Panc1 (cell line): ENCODE results near the gene CCDC80. TPM values are rescaled to one million over a fixed set of nuclear protein-coding genes. Genes with fewer than 3 reads are reported as not detected.

ENCODE experiments used
- ATAC-seq: fragments of 200-7000 bp; cut with Tn5 transposase; 2 replicates; pipeline ENCODE4 v1.9.1; 2020; ENCODE audit warnings: mild to moderate bottlenecking, moderate library complexity
- BruUV-seq: library from RNA; stranded (reverse); fragments of 400-500 nt; replicated peaks from 2 replicates; lab custom pipeline; 2021; lab: Mats Ljungman, UMichigan
- CTCF ChIA-PET: fragments of 300-600 bp; sonication (Branson Sonifier 250); formaldehyde crosslinking; loops from one replicate; lab custom pipeline; 2022; ENCODE audit warnings: antibody characterized with exemption; lab: Charles Lee
- POLR2A ChIA-PET: fragments of 300-600 bp; sonication (Branson Sonifier 250); formaldehyde crosslinking; loops from one replicate; lab custom pipeline; 2022; ENCODE audit warnings: antibody characterized with exemption; lab: Charles Lee
- DNase-seq: peaks from one replicate; pipeline ENCODE4 v3.0.0-alpha.2; 2010; ENCODE audit warnings: low read depth, low spot score
- H3K27ac ChIP-seq: 2 replicates; pipeline ENCODE4 v1.5.1; 2011; ENCODE audit warnings: mild to moderate bottlenecking, low read length, inconsistent platforms
- H3K27me3 ChIP-seq: fragments of 200-500 bp; sonication (Bioruptor generic); 2 replicates; pipeline ENCODE4 v1.6.0; 2014; ENCODE audit warnings: low read length, inconsistent platforms; ENCODE audit not compliant: control insufficient read depth, insufficient read depth
- H3K36me3 ChIP-seq: fragments of 200-500 bp; sonication (Bioruptor generic); 2 replicates; pipeline ENCODE4 v1.5.1; 2014; ENCODE audit warnings: inconsistent platforms, mild to moderate bottlenecking, low read length, moderate library complexity; ENCODE audit not compliant: control insufficient read depth, insufficient read depth
- H3K4me1 ChIP-seq: 2 replicates; pipeline ENCODE4 v1.5.1; 2011; ENCODE audit warnings: inconsistent platforms, mild to moderate bottlenecking, low read length, moderate library complexity; ENCODE audit not compliant: control insufficient read depth, insufficient read depth
- H3K4me3 ChIP-seq, 2 experiments: 2 replicates each; pipeline ENCODE4 v1.5.1; 2011 to 2012; ENCODE audit warnings: low read depth in 2 of 2, low read length in 2 of 2, mild to moderate bottlenecking in 2 of 2, inconsistent platforms in 1 of 2, moderate library complexity in 1 of 2
- H3K9me3 ChIP-seq: fragments of 200-500 bp; sonication (Bioruptor generic); 2 replicates; pipeline ENCODE4 v1.5.1; 2014; ENCODE audit warnings: low read depth, mild to moderate bottlenecking, inconsistent platforms, low read length, moderate library complexity; ENCODE audit not compliant: control insufficient read depth, insufficient read depth
- POLR2AphosphoS5 ChIP-seq: IDR thresholded peaks from 2 replicates; pipeline ENCODE4 v1.6.1; 2012; ENCODE audit warnings: mild to moderate bottlenecking, low read depth, low read length, moderate library complexity
- REST ChIP-seq, 2 experiments: IDR thresholded peaks; 2 replicates each; pipeline ENCODE4 v1.6.1; 2011 to 2012; ENCODE audit warnings: low read depth in 2 of 2, control low read depth in 1 of 2, low read length in 1 of 2, mild to moderate bottlenecking in 1 of 2, moderate library complexity in 1 of 2; ENCODE audit not compliant: insufficient read depth in 1 of 2
- SIN3A ChIP-seq: IDR thresholded peaks from 2 replicates; pipeline ENCODE4 v1.6.1; 2012; ENCODE audit warnings: low read depth, mild to moderate bottlenecking, low read length, moderate library complexity, borderline replicate concordance; ENCODE audit not compliant: insufficient read depth
- TCF7L2 ChIP-seq: IDR thresholded peaks from 2 replicates; pipeline ENCODE4 v1.6.1; 2011; ENCODE audit warnings: mild to moderate bottlenecking, low read depth, low read length, inconsistent platforms
- in situ Hi-C: cut with HindIII; loops from 2 replicates; pipeline ENCODE4 v1.10.0; 2016; ENCODE audit warnings: low sequenced_read_pairs, low pct_unique_long_range_greater_than_20kb
- intact Hi-C: fragments of 100-400 bp; cut with micrococcal nuclease; formaldehyde crosslinking; loops from one replicate; pipeline ENCODE4 v1.10.0; 2022; ENCODE audit not compliant: unreplicated experiment
- total RNA-seq: library from RNA; stranded (reverse); gene quantifications from one replicate; pipeline ENCODE4 v1.2.1, GENCODE V29; 2021; ENCODE audit not compliant: unreplicated experiment
- TF ChIP-seq, protein P1 (sequence below): fragments of 450-650 bp; IDR thresholded peaks from 2 replicates; pipeline ENCODE4 v1.5.1; 2017; ENCODE audit warnings: mild to moderate bottlenecking

CCDC80 gene
- total RNA-seq, 1 experiment from 2014 or later = 0.64 TPM

DNA sequence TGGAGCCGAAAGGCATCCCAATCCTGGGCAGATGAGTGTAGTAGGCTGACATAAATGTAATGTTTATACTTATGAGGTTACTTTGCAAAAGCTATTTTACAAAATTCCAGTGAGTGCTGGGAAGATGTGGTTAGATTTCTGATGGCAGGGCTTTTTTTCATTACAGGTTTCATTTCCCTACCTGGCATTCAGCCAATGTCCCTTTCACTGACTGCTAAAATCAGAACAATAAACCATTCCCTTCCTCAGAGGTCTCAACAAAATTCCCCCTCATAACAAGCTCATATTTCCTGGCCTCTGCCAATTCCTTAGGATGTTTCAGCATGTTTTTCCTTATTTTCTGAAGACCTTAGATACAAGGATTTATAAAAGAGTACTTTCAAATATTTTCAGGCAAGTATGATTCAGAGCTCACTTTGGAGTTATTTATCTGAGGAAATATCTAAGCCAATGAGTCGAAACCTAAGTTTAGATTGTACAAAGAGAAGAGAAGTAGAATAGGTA, 40.9 kb upstream of the CCDC80 start:
- no peak for TF ChIP-seq POLR2AphosphoS5
- TF ChIP-seq, protein P1, sequence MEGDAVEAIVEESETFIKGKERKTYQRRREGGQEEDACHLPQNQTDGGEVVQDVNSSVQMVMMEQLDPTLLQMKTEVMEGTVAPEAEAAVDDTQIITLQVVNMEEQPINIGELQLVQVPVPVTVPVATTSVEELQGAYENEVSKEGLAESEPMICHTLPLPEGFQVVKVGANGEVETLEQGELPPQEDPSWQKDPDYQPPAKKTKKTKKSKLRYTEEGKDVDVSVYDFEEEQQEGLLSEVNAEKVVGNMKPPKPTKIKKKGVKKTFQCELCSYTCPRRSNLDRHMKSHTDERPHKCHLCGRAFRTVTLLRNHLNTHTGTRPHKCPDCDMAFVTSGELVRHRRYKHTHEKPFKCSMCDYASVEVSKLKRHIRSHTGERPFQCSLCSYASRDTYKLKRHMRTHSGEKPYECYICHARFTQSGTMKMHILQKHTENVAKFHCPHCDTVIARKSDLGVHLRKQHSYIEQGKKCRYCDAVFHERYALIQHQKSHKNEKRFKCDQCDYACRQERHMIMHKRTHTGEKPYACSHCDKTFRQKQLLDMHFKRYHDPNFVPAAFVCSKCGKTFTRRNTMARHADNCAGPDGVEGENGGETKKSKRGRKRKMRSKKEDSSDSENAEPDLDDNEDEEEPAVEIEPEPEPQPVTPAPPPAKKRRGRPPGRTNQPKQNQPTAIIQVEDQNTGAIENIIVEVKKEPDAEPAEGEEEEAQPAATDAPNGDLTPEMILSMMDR = no peak
- no peak for TF ChIP-seq TCF7L2
- TF ChIP-seq REST (IDR thresholded peaks at IDR 0.05; ENCODE audit: insufficient read depth in 1 of 2, low read depth in 2 of 2, low read length in 1 of 2) = no peak
- TF ChIP-seq SIN3A = no peak
- ChIA-PET POLR2A (no interaction called here), CTCF (no interaction called here)
- Histone ChIP-seq H3K4me3 (no peak overlapping the region), H3K4me1 (no peaks in the 10 kb centered on the region), H3K27me3 (no peaks in the 10 kb centered on the region), H3K36me3 (no peaks in the 10 kb centered on the region), H3K9me3 (no peaks in the 10 kb centered on the region), H3K27ac (no peak overlapping the region)
- BruUV-seq = no TSS peak
- intact Hi-C loops (no loop called here), in situ Hi-C loops (no loop called here)
- no peak for DNase-seq
- ATAC-seq = no peak

DNA sequence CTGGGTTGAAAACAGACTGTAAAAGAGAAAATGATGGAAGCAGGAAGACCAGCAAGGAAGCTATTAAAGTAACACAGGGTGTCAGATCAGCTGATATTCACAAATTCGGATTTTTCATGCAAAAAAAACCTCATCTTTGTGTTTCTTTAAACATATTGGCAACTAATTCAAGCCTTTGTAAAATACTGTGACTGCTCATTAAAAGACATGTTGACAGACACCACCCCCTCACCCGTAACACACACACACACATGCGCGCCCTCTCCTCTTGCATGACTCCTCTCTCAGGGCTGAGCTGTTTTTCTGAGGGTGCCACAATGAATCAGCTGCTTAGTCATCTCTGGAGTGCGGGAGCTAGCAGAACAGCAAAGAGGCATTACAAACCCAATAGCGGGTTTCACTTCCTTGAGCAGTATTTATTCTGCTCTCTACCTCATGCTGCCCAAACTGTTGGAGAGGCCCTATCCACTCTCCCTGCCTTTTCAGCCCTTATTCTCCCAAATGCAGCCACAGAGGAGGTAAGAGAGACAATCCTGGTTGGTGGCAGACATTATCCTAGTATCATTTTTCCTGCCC, 35.8 kb upstream of the CCDC80 start:
- no peaks in the 10 kb centered on the region for H3K36me3 ChIP-seq
- ATAC-seq = peak; percentile 96
- no peaks in the 10 kb centered on the region for H3K27me3 ChIP-seq
- H3K9me3 ChIP-seq = no peaks in the 10 kb centered on the region
- intact Hi-C loops (no loop called here), in situ Hi-C loops (no loop called here)
- no peak overlapping the region for H3K27ac ChIP-seq
- TF ChIP-seq SIN3A = no peak
- no peak for TF ChIP-seq REST (IDR thresholded peaks at IDR 0.05; ENCODE audit: insufficient read depth in 1 of 2, low read depth in 2 of 2, low read length in 1 of 2)
- no peak for TF ChIP-seq POLR2AphosphoS5
- TF ChIP-seq TCF7L2 = no peak
- TF ChIP-seq, protein P1 = no peak
- peak; percentile 90 for DNase-seq
- ChIA-PET CTCF (no interaction called here), POLR2A (no interaction called here)
- no TSS peak for BruUV-seq
- H3K4me1 ChIP-seq = no peaks in the 10 kb centered on the region
- no peak overlapping the region for H3K4me3 ChIP-seq
